Measurements from ENCODE around the gene SPATA17. TPM values are rescaled to one million over a fixed set of nuclear protein-coding genes. Genes with fewer than 3 reads are reported as not detected.

The SPATA17 gene
- total and polyA plus RNA-seq, 2 of the 8 experiments (the other 6 are each of a cell fraction or from before 2014, with no cell fraction given): 0.17 to 0.48 TPM

DNA sequence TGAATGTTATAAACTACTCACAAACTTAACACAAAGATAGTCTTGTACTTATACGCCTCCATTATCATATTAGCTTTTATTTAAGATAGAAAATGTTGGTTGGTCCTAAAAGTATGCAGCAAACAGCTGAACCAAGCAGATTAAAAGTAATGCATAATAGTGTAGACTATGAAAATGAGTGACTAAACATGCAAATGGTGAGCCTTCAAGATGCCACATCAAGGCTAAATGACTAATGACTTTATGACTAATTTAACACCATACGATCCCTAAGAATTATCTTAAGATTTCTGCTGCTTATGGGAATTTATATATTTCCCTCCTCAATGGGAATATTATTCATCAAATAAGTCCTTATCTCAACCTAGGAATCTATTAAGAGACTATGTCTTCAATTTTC lies 4.8 kb upstream of the SPATA17 start:
- H3K36me3 ChIP-seq (ENCODE audit: control insufficient read depth in 2 of 4, insufficient read depth in 4 of 4, low read length in 3 of 4): no peaks in the 10 kb centered on the region
- no peak overlapping the region for H3K4me2 ChIP-seq (ENCODE audit: insufficient read depth in 1 of 2, low read depth in 2 of 2, low read length in 2 of 2)
- FAIRE-seq (no peak), DNase-seq (ENCODE audit: low read depth in 1 of 2, low spot score in 2 of 2) (no peak)
- H2BK120ac ChIP-seq (replicated peaks; ENCODE audit: low read depth, low read length): no peak overlapping the region
- ChIA-PET POLR2A (ENCODE audit: partially characterized antibody) (no interaction called here), CTCF (ENCODE audit: partially characterized antibody) (interaction anchor here (1.0 kb wide), 1 partner anchor 92 kb away, joined by 3 read pairs; no protein-coding TSS in a partner anchor)
- H3K4me1 ChIP-seq (replicated peaks in 1 of 4; ENCODE audit: control insufficient read depth in 3 of 4, insufficient read depth in 4 of 4, low read length in 3 of 4): peaks cover 0 to 3% (median 0%) of the 10 kb centered on the region in 4 experiments; a peak in 2 of 7 replicates
- H3K9ac ChIP-seq (replicated peaks in 1 of 4; ENCODE audit: extremely low read depth in 1 of 4, low read depth in 3 of 4, low read length in 3 of 4): no peak overlapping the region
- H2BK20ac ChIP-seq (ENCODE audit: low read length): no peak overlapping the region
- H3K23ac ChIP-seq (ENCODE audit: insufficient read length): no peak overlapping the region
- no peak overlapping the region for H2BK15ac ChIP-seq (ENCODE audit: low read length)
- H3K9me3 ChIP-seq (ENCODE audit: insufficient read depth in 2 of 2, low read depth in 1 of 2, low read length in 1 of 2): no peaks in the 10 kb centered on the region
- peaks cover 1% of the 10 kb centered on the region for H3K23me2 ChIP-seq (ENCODE audit: low read depth, low read length)
- no peak overlapping the region for H3K27ac ChIP-seq (ENCODE audit: low read depth, low read length)
- no peak overlapping the region for H2AFZ ChIP-seq (ENCODE audit: low read length)
- H3K79me1 ChIP-seq (ENCODE audit: low read depth, low read length): peaks cover 4% of the 10 kb centered on the region; the same call in 1 of the 2 replicates
- H2BK5ac ChIP-seq (ENCODE audit: low read depth, low read length): no peak overlapping the region
- H4K91ac ChIP-seq (replicated peaks; ENCODE audit: insufficient read length, low read length): no peak overlapping the region
- H2BK12ac ChIP-seq (ENCODE audit: low read depth, low read length): no peak overlapping the region
- H4K20me1 ChIP-seq (replicated peaks in 1 of 2; ENCODE audit: control insufficient read depth in 1 of 2, insufficient read depth in 2 of 2, low read length in 2 of 2): no peaks in the 10 kb centered on the region
- peaks cover 0 to 72% of the 10 kb centered on the region in 2 experiments; a peak in 2 of 4 replicates for H3K79me2 ChIP-seq (ENCODE audit: control insufficient read depth in 1 of 2, insufficient read depth in 2 of 2, low read length in 2 of 2)
- no peak overlapping the region for H4K8ac ChIP-seq (ENCODE audit: extremely low read depth, insufficient read depth, low read length)
- no peak overlapping the region for H3K4ac ChIP-seq (replicated peaks; ENCODE audit: insufficient read length, low read depth, low read length)
- no peak overlapping the region for H3K18ac ChIP-seq (ENCODE audit: extremely low read depth, low read length)
- H3K27me3 ChIP-seq (replicated peaks in 1 of 4; ENCODE audit: control insufficient read depth in 3 of 4, extremely low read depth in 1 of 4, insufficient read depth in 3 of 4, low read length in 3 of 4): no peaks in the 10 kb centered on the region
- H4K5ac ChIP-seq (ENCODE audit: insufficient read length, low read depth, low read length): no peak overlapping the region
- H3K4me3 ChIP-seq (ENCODE audit: extremely low read depth in 1 of 4, insufficient read depth in 2 of 4, low read depth in 3 of 4, low read length in 4 of 4): no peak overlapping the region
- H2AK5ac ChIP-seq (ENCODE audit: low read depth, low read length): no peak overlapping the region
- H3K56ac ChIP-seq (replicated peaks; ENCODE audit: insufficient read length, low read depth, low read length): no peak overlapping the region
- 89% methylated on average over 2 of the region's 2 CpGs; no CpG with 5 or more reads in 1 of the 2 experiments for WGBS, 2 experiments (ENCODE audit: extremely low coverage in 1 of 2, insufficient coverage in 1 of 2, insufficient read length in 1 of 2, insufficient replicate concordance in 2 of 2, low coverage in 1 of 2, low lambda C conversion rate in 2 of 2, missing lambda C conversion rate in 1 of 2)
- no peak overlapping the region for H3K14ac ChIP-seq (ENCODE audit: insufficient read length)
- TF ChIP-seq TBP (IDR thresholded peaks at IDR 0.05; ENCODE audit: low read depth, low read length) (no peak), YY1 (IDR thresholded peaks at IDR 0.05; ENCODE audit: low read depth, low read length) (no peak), CHD2 (IDR thresholded peaks at IDR 0.05; ENCODE audit: low read length) (no peak)

All from H1 (cell line).